Osteoblast (primary cell): ENCODE data around the gene DCTN5. TPM values are rescaled to one million over a fixed set of nuclear protein-coding genes. Genes with fewer than 3 reads are reported as not detected.

Source experiments
- DNase-seq: peaks from one replicate; pipeline ENCODE4 v3.0.0; 2011; ENCODE audit warnings: low spot score, mixed read lengths; ENCODE audit not compliant: insufficient read length; ENCODE audit errors: missing footprints
- H2AFZ ChIP-seq: 2 replicates; pipeline ENCODE4 v1.6.0; 2011; ENCODE audit warnings: mild to moderate bottlenecking, low read length
- H3K27ac ChIP-seq: 2 replicates; pipeline ENCODE4 v1.5.1; 2011; ENCODE audit warnings: mild to moderate bottlenecking, low read depth, low read length, moderate library complexity
- H3K27me3 ChIP-seq: 2 replicates; pipeline ENCODE4 v1.6.0; 2012; ENCODE audit warnings: mild to moderate bottlenecking, control low read depth, inconsistent platforms, low read length, moderate library complexity; ENCODE audit not compliant: insufficient read depth
- H3K36me3 ChIP-seq: 2 replicates; pipeline ENCODE4 v1.5.1; 2011; ENCODE audit warnings: mild to moderate bottlenecking, low read length, control low read depth, moderate library complexity; ENCODE audit not compliant: insufficient read depth
- H3K4me1 ChIP-seq: 2 replicates; pipeline ENCODE4 v1.5.1; 2011; ENCODE audit warnings: mild to moderate bottlenecking, low read length, control low read depth, moderate library complexity; ENCODE audit not compliant: insufficient read depth
- H3K4me2 ChIP-seq: 2 replicates; pipeline ENCODE4 v1.6.0; 2011; ENCODE audit warnings: mild to moderate bottlenecking, low read length; ENCODE audit not compliant: insufficient read depth
- H3K4me3 ChIP-seq: fragments of 200-600 bp; sonication (generic); 3 replicates; pipeline ENCODE4 v1.5.1; 2012; ENCODE audit warnings: mild to moderate bottlenecking, low read length, inconsistent platforms; ENCODE audit not compliant: insufficient read depth
- H3K79me2 ChIP-seq: 2 replicates; pipeline ENCODE4 v1.6.0; 2012; ENCODE audit warnings: mild to moderate bottlenecking, low read length, control low read depth, inconsistent platforms; ENCODE audit not compliant: insufficient read depth
- H3K9me3 ChIP-seq: 2 replicates; pipeline ENCODE4 v1.5.1; 2011; ENCODE audit warnings: low read depth, low read length, control low read depth
- H4K20me1 ChIP-seq: 2 replicates; pipeline ENCODE4 v1.6.0; 2012; ENCODE audit warnings: mild to moderate bottlenecking, low read length, control low read depth; ENCODE audit not compliant: insufficient read depth
- CTCF ChIP-seq: IDR thresholded peaks from 2 replicates; pipeline ENCODE4 v1.5.1; 2011; ENCODE audit warnings: mild to moderate bottlenecking, low read depth, low read length, moderate library complexity; ENCODE audit errors: extremely low read depth
- total RNA-seq: library from RNA; depleted of rRNA; stranded (reverse); fragments of >200 nt; gene quantifications from 2 replicates; pipeline ENCODE4 v1.2.3, GENCODE V29; 2012

Gene DCTN5
- total RNA-seq, 1 donor, result 35.5 TPM

- H3K36me3 ChIP-seq, result peaks cover 33% of the 10 kb centered on the region
- no peaks in the 10 kb centered on the region for H3K79me2 ChIP-seq
- no peak overlapping the region for H3K27ac ChIP-seq
- H3K27me3 ChIP-seq, result no peaks in the 10 kb centered on the region
- no peaks in the 10 kb centered on the region for H3K9me3 ChIP-seq
- no peaks in the 10 kb centered on the region for H4K20me1 ChIP-seq
- H3K4me1 ChIP-seq, result peaks cover 6% of the 10 kb centered on the region
- TF ChIP-seq CTCF, result no peak
- no peak overlapping the region for H3K4me3 ChIP-seq
- no peak overlapping the region for H2AFZ ChIP-seq
- DNase-seq, result no peak
- H3K4me2 ChIP-seq, result no peak overlapping the region
Observed at GRCh38 chr16:23692190-23692837, 51.0 kb downstream of the DCTN5 start.

GRCh38 chr16:23694265-23694643 is 53.0 kb downstream of the DCTN5 start:
- H3K4me3 ChIP-seq, result peak overlapping the region; percentile 46
- H3K4me1 ChIP-seq, result peaks cover 6% of the 10 kb centered on the region
- H4K20me1 ChIP-seq, result no peaks in the 10 kb centered on the region
- DNase-seq, result no peak
- H3K27me3 ChIP-seq, result no peaks in the 10 kb centered on the region
- peak overlapping the region; percentile 81 for H2AFZ ChIP-seq
- TF ChIP-seq CTCF, result no peak
- no peak overlapping the region for H3K27ac ChIP-seq
- H3K9me3 ChIP-seq, result no peaks in the 10 kb centered on the region
- no peaks in the 10 kb centered on the region for H3K79me2 ChIP-seq
- peaks cover 14% of the 10 kb centered on the region for H3K36me3 ChIP-seq
- peak overlapping the region; percentile 65 for H3K4me2 ChIP-seq

GRCh38 chr16:23694644-23695373 is 53.5 kb downstream of the DCTN5 start:
- H3K4me2 ChIP-seq, result peak overlapping the region; percentile 65
- H2AFZ ChIP-seq, result peak overlapping the region; percentile 81
- TF ChIP-seq CTCF, result no peak
- H3K79me2 ChIP-seq, result no peaks in the 10 kb centered on the region
- peak overlapping the region; percentile 46 for H3K4me3 ChIP-seq
- DNase-seq, result peak; percentile 87
- no peaks in the 10 kb centered on the region for H3K9me3 ChIP-seq
- H4K20me1 ChIP-seq, result no peaks in the 10 kb centered on the region
- no peak overlapping the region for H3K27ac ChIP-seq
- peaks cover 8% of the 10 kb centered on the region for H3K36me3 ChIP-seq
- H3K4me1 ChIP-seq, result peaks cover 6% of the 10 kb centered on the region
- no peaks in the 10 kb centered on the region for H3K27me3 ChIP-seq

GRCh38 chr16:23695756-23696155 is 54.5 kb downstream of the DCTN5 start:
- Histone ChIP-seq H3K27me3 (no peaks in the 10 kb centered on the region), H3K36me3 (no peaks in the 10 kb centered on the region), H3K9me3 (no peaks in the 10 kb centered on the region), H3K79me2 (no peaks in the 10 kb centered on the region), H3K4me1 (peaks cover 6% of the 10 kb centered on the region), H3K4me2 (no peak overlapping the region), H3K4me3 (no peak overlapping the region), H4K20me1 (no peaks in the 10 kb centered on the region), H2AFZ (no peak overlapping the region), H3K27ac (no peak overlapping the region)
- no peak for TF ChIP-seq CTCF
- no peak for DNase-seq
